GM18498 (cell line): ENCODE data around the gene ZSCAN18.
A peak's percentile ranks its signal among the peaks of the same experiment; 100 is the strongest.
"Not testable (repeated sequence)": the region's sequence is repeated elsewhere in the genome, so short reads cannot be mapped to it uniquely, and the experiment has no call there.

Experiments
- ATAC-seq: cut with Tn5 transposase; IDR thresholded peaks from one replicate; pipeline ENCODE4 v1.9.1; 2021; ENCODE audit warnings: mild to moderate bottlenecking, moderate library complexity; ENCODE audit not compliant: unreplicated experiment

The ZSCAN18 gene, protein sequence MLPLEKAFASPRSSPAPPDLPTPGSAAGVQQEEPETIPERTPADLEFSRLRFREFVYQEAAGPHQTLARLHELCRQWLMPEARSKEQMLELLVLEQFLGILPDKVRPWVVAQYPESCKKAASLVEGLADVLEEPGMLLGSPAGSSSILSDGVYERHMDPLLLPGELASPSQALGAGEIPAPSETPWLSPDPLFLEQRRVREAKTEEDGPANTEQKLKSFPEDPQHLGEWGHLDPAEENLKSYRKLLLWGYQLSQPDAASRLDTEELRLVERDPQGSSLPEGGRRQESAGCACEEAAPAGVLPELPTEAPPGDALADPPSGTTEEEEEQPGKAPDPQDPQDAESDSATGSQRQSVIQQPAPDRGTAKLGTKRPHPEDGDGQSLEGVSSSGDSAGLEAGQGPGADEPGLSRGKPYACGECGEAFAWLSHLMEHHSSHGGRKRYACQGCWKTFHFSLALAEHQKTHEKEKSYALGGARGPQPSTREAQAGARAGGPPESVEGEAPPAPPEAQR

DNA sequence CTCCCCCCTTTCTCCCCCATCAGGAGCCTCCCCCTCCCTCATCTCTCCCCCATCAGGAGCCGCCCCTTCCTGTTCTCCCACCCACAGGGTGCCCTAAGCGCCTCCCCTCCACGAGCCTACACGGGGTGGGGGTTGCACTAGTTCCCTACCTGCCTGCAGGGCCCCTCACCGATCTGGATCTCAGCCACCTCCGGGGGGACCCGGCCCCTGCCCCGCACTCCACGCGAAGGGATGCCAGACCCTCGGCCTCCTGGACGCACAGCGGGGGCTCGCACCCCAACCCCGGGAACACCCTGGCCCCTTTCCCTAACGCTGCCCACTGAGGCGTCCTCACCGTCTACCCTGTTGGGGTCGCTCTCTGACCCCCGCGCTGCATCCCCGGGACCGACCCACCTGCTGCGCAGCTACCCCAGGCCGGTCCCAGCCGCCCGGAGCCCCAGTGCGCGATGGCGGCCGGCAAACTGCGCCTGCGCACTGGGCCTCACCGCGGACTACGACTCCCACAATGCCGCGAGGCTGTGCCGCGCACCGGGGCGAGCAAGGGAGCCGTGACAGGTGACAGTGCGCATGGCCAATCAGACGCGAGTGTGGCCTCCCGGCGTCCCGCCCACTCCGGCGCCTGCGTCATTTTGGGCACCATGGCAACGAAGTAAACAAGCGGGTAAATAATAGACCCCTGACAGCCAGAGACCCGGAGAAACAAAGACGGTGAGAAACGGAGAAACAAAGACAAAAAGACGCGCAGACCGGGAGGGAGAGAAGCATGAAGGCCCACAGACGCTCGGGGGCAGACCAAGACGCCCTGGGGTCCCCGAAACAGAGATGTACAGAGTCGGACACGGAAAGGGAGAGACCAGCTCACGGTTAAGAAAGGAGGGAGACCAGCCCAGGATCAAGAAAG, at the start of gene ZSCAN18:
Gene ZSCAN18 (minus strand): TSS at position 451 of the 901 bp plus-strand sequence. CDS start 7,964 bp downstream, outside the sequence.
- peak; percentile 95 for ATAC-seq

GRCh38 chr19:58147475-58147874, 49.4 kb upstream of the ZSCAN18 start:
- not testable (repeated sequence) for ATAC-seq

DNA sequence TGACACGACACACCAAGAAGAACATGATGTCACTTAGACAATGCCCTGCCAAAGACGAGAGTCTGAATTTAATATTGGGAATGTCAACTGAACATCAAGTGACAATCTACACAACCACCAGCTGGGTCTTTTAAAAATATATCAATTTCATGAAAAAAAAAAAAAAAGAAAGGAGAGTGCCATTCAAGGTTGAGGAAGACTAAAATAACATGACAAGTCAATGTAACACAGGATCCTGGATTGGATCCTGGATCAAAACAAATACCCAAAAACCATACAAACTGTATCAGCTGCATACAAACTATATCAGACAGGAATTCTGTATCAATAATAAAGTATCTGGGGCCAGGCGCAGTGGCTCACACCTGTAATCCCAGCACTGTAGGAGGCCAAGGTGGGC, 47.8 kb upstream of the ZSCAN18 start:
- ATAC-seq, result no peak

- no peak for ATAC-seq
Measured at GRCh38 chr19:58134244-58134643, 36.2 kb upstream of the ZSCAN18 start.

DNA sequence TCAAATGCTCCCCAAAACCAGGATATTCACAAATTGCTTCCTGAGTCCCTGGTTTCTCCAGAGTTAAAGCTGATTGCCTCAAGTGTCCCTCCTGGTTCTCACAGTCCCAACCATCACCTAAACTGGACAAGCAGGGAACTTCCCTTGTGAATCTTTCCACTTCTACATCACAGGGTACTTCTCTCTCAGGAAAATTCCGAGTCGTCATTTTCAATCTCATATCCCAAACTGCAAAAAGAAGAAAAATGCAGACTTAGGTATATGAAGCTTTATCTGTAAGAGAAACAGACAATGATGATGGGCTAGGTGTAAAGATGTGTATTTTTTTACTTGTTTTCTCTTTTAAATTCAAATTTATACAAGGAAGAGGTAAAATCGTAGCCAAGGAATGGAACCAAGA, 31.3 kb upstream of the ZSCAN18 start:
- ATAC-seq, result no peak

GRCh38 chr19:58128041-58128685, 30.1 kb upstream of the ZSCAN18 start:
- ATAC-seq, result no peak

GRCh38 chr19:58123354-58123753, 25.3 kb upstream of the ZSCAN18 start:
- no peak for ATAC-seq

- no peak for ATAC-seq
Measured at GRCh38 chr19:58118979-58119733, 21.1 kb upstream of the ZSCAN18 start.

DNA sequence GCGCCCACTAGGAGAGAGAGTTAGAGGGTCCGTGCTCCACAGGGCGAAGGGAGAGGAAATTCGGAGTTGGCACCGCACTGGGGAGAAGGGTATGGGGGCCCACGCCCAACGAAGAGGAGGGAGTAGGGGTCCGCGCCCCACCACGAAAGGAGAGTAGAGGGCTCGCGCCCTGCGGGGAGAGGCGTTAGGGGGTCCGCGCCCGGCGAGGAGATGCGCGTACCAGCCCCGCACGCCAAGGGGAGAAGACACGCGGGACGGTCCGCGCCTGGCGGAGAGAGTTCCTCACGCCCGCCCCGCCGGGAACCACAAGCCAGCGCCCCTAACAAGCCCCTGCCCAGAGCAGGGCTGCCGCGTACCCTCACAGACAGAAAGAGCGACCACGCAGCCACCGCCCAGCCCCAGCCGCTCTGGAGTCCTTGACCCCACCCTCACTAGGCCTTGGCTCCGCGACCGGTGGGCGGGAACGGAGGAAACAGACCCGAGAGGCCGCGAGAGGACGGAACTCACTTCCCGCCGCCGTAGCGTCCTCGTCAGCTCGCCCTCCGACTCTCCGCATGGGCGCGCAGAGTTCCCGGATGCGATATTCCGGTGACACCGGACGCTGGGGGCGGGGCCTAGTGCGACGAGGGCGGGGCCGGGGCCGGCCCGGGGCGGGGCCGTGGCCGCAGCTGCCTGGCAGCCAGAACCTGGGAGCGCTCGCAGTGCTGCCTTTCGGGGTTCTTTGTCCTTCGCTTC, 20.0 kb upstream of the ZSCAN18 start:
- ATAC-seq, result no peak

DNA sequence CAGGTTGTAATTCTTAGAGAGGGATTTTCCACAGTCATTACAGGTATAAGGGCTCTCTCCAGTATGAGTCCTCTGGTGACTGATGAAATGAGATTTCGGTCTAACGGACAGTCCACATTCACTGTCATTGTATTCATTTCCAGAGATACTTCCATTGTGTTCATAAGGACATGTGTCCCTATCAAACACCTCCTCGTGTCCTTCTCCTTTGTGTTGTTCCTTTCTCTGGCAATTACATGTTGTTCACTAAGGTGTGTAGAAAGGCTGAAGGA, 10.5 kb upstream of the ZSCAN18 start:
- ATAC-seq, result no peak

DNA sequence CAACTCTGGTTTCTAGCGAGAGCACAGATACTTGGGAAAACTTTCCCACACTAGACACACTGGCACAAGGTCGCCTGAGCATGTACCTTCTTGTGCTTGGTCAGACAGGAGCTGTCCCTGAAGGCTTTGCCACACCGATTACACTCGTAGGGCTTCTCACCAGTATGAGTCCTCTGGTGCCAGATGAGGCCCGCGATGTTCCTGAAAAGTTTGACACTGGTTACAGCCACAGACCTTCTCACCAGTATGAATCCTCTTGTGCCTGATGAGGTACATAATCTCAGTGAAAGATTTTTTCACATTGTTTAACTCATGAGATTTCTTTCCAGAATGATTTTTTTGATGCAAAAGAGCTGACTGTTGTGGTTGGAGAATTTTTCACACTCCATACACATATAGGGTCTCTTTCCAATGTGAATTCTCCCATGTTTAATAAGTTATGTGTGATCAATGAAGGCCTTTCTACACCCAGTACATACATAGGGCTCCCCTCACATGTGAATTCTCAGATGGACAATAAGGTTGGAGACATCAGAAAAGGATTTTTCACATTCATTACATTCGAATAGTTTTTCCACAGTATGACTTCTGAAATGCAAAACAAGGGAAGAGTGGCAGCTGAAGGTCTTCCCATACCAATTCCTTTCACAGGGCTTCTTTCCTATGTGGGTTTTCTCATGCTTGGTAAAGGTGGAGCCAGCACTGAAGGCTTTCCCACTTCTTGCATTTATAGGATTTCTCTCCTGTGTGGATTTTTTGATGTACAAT, 9.9 kb upstream of the ZSCAN18 start:
- ATAC-seq, result no peak

- ATAC-seq, result no peak
Measured at GRCh38 chr19:58098682-58098998, 609 bp upstream of the ZSCAN18 start.

GRCh38 chr19:58097349-58097748, 682 bp downstream of the ZSCAN18 start:
- ATAC-seq, result no peak

GRCh38 chr19:58096884-58097283, 1.1 kb downstream of the ZSCAN18 start:
- no peak for ATAC-seq

DNA sequence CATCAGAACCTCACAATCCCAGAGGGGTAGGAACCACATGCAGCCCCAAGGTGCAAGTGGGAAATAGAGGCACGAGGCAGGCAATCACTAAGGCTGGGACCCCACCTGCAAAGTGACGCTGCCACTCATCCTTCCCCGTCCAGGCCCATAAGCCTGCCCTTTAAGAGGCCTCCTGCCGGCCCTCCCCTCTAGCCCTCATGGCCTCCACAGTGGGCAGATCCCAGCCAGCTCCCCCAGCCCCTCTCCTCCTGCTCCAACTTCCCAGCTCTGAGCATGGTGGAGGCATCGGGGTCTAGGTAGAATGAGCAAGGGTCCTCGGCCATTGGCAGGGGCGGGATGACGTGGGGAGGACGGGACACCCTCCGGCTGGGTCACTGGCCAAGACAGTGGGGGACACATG, 2.7 kb downstream of the ZSCAN18 start:
- ATAC-seq, result no peak

DNA sequence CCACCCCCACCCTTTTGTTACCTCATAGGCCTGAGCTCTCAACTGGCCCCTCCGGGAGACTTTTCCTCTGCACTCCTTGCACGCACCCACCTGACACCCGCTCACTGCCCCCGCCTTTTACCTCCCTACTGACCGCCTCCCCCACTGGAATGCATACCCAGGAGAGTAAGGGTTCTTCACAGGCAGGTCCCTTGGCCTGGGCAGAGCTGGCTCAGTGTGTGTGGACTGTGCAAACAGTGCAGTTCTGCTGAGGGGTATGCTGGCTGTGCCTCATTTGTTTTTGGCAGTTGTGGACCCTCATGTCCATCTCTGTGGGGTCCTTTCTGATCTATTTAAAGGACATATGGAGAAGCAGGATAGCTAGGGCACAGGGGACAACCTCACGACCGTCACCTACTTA, 5.0 kb downstream of the ZSCAN18 start:
- ATAC-seq, result no peak

GRCh38 chr19:58091251-58091995, 6.6 kb downstream of the ZSCAN18 start:
- ATAC-seq, result no peak

GRCh38 chr19:58089846-58090245, 8.2 kb downstream of the ZSCAN18 start:
- no peak for ATAC-seq
